ENCODE results near the gene ARID1B. TPM values are rescaled to one million over a fixed set of nuclear protein-coding genes. Genes with fewer than 3 reads are reported as not detected.

The ARID1B gene
- total and polyA plus RNA-seq, 4 donors = 49.8 to 90.9 (median 59.0) TPM

Small RNA genes within 50 kb of the gene (small RNA-seq; reads per million reads assigned to genes)
- 0.22 reads per million, percentile 11 among the genes with 10 or more reads in this experiment for gene AL355297.2 (ENCODE audit: low replicate concordance)
- not detected for gene MIR4466 (ENCODE audit: low replicate concordance)
